OCI-LY7 (cell line): Measurements from ENCODE around the gene HSPA1L. TPM values are rescaled to one million over a fixed set of nuclear protein-coding genes. Genes with fewer than 3 reads are reported as not detected.

Experiments used
- BruUV-seq: library from RNA; stranded (reverse); fragments of 400-500 nt; replicated peaks from 2 replicates; lab custom pipeline; 2021; lab: Mats Ljungman, UMichigan
- CTCF ChIA-PET: fragments of 300-600 bp; sonication (Branson Sonifier 250); formaldehyde crosslinking; loops from one replicate; lab custom pipeline; 2022; ENCODE audit warnings: antibody characterized with exemption; ENCODE audit not compliant: unreplicated experiment; lab: Charles Lee
- POLR2A ChIA-PET: fragments of 300-600 bp; sonication (Branson Sonifier 250); formaldehyde crosslinking; loops from one replicate; lab custom pipeline; 2022; ENCODE audit warnings: antibody characterized with exemption; lab: Charles Lee
- DNase-seq: peaks from one replicate; pipeline ENCODE4 v3.0.0-alpha.2; 2015; ENCODE audit warnings: low spot score
- H2AFZ ChIP-seq: fragments of 200-600 bp; sonication (generic), shearing (Covaris generic); 2 replicates; pipeline ENCODE4 v1.6.1; 2014; ENCODE audit warnings: mild to moderate bottlenecking, antibody characterized with exemption, low read length, moderate library complexity
- H3K27ac ChIP-seq: fragments of 200-600 bp; sonication (generic); 2 replicates; pipeline ENCODE4 v1.5.1; 2014; ENCODE audit warnings: mixed run types, low read depth, mild to moderate bottlenecking, moderate library complexity, low read length, inconsistent platforms; ENCODE audit not compliant: poor library complexity, severe bottlenecking
- H3K36me3 ChIP-seq: fragments of 200-600 bp; sonication (generic); 2 replicates; pipeline ENCODE4 v1.6.1; 2014; ENCODE audit warnings: mild to moderate bottlenecking, antibody characterized with exemption, low read length, moderate library complexity, mixed read lengths; ENCODE audit not compliant: insufficient read depth
- H3K4me1 ChIP-seq: fragments of 200-600 bp; sonication (generic); 2 replicates; pipeline ENCODE4 v1.5.1; 2014; ENCODE audit warnings: mild to moderate bottlenecking, low read length; ENCODE audit not compliant: insufficient read depth, poor library complexity, severe bottlenecking
- H3K4me2 ChIP-seq: fragments of 200-600 bp; sonication (generic); 2 replicates; pipeline ENCODE4 v1.6.1; 2014; ENCODE audit warnings: mild to moderate bottlenecking, low read length
- H3K4me3 ChIP-seq: fragments of 200-600 bp; sonication (generic); 2 replicates; pipeline ENCODE4 v1.5.1; 2014; ENCODE audit warnings: mild to moderate bottlenecking, low read depth, low read length; ENCODE audit not compliant: poor library complexity, severe bottlenecking
- H3K79me2 ChIP-seq: fragments of 200-600 bp; sonication (generic); 2 replicates; pipeline ENCODE4 v1.6.1; 2016; ENCODE audit warnings: low read depth, mild to moderate bottlenecking, low read length, moderate library complexity, mixed read lengths; ENCODE audit not compliant: insufficient read depth
- H3K9me2 ChIP-seq: fragments of 200-600 bp; sonication (generic); 2 replicates; pipeline ENCODE4 v1.6.1; 2016; ENCODE audit warnings: mild to moderate bottlenecking, low read length, mixed read lengths; ENCODE audit not compliant: insufficient read depth
- H3K9me3 ChIP-seq: fragments of 200-600 bp; sonication (generic); 2 replicates; pipeline ENCODE4 v1.6.1; 2014; ENCODE audit warnings: mild to moderate bottlenecking, mixed run types, low read length, mixed read lengths
- H4K20me1 ChIP-seq: fragments of 200-600 bp; sonication (generic); 2 replicates; pipeline ENCODE4 v1.6.1; 2014; ENCODE audit warnings: mild to moderate bottlenecking, antibody characterized with exemption, low read length, moderate library complexity, mixed read lengths; ENCODE audit not compliant: insufficient read depth
- CTCF ChIP-seq: fragments of 200-600 bp; sonication (generic); conservative IDR thresholded peaks from 2 replicates; pipeline ENCODE4 v1.5.1; 2014; ENCODE audit warnings: mild to moderate bottlenecking, antibody characterized with exemption, low read length, moderate library complexity, mixed read lengths
- EZH2phosphoT487 ChIP-seq: fragments of 200-600 bp; sonication (generic); IDR thresholded peaks from 2 replicates; pipeline ENCODE4 v1.6.1; 2018; ENCODE audit warnings: low read depth, borderline replicate concordance, mild to moderate bottlenecking, mixed run types, antibody characterized with exemption, low read length, moderate library complexity, mixed read lengths
- intact Hi-C: fragments of 100-400 bp; cut with micrococcal nuclease; formaldehyde crosslinking; loops from one replicate; pipeline ENCODE4 v1.10.0; 2022; ENCODE audit not compliant: unreplicated experiment
- total RNA-seq, 2 experiments: library from RNA; depleted of rRNA in 1 of 2; stranded (reverse); fragments of >200 nt in 1 of 2; shearing (Covaris generic) in 1 of 2; gene quantifications; 2 replicates each; pipeline ENCODE4 v1.2.3, GENCODE V29; 2014 to 2022

HSPA1L gene
- total RNA-seq, 2 experiments from 2014 or later, result 0.19 to 0.49 TPM

- H3K36me3 ChIP-seq, result peaks cover 62% of the 10 kb centered on the region
- H3K79me2 ChIP-seq, result peaks cover 40% of the 10 kb centered on the region
- DNase-seq, result no peak
- no peaks in the 10 kb centered on the region for H3K9me2 ChIP-seq
- TF ChIP-seq CTCF (no peak), EZH2phosphoT487 (no peak)
- ChIA-PET CTCF (no interaction called here), POLR2A (no interaction called here)
- H2AFZ ChIP-seq, result no peak overlapping the region
- H4K20me1 ChIP-seq, result no peaks in the 10 kb centered on the region
- no peaks in the 10 kb centered on the region for H3K9me3 ChIP-seq
- intact Hi-C loops, result loop anchor here (10.0 kb wide), 1 partner anchor 247 kb away; the partner anchor contains the start of genes ATP6V1G2, DDX39B and NFKBIL1
- no TSS peak for BruUV-seq
- H3K4me1 ChIP-seq, result peaks cover 60% of the 10 kb centered on the region
- no peak overlapping the region for H3K4me3 ChIP-seq
- H3K4me2 ChIP-seq, result no peak overlapping the region
- no peak overlapping the region for H3K27ac ChIP-seq
Measured at GRCh38 chr6:31792090-31792374, 23.1 kb downstream of the HSPA1L start.

- H2AFZ ChIP-seq, result no peak overlapping the region
- H3K4me3 ChIP-seq, result no peak overlapping the region
- no peaks in the 10 kb centered on the region for H4K20me1 ChIP-seq
- H3K27ac ChIP-seq, result no peak overlapping the region
- H3K9me2 ChIP-seq, result no peaks in the 10 kb centered on the region
- no peaks in the 10 kb centered on the region for H3K9me3 ChIP-seq
- H3K36me3 ChIP-seq, result peaks cover 62% of the 10 kb centered on the region
- intact Hi-C loops, result loop anchor here (10.0 kb wide), 1 partner anchor 247 kb away; the partner anchor contains the start of genes ATP6V1G2, DDX39B and NFKBIL1
- no TSS peak for BruUV-seq
- H3K4me2 ChIP-seq, result no peak overlapping the region
- POLR2A ChIA-PET, result no interaction called here
- peak; percentile 58 for DNase-seq
- CTCF ChIA-PET, result no interaction called here
- H3K4me1 ChIP-seq, result peaks cover 55% of the 10 kb centered on the region
- TF ChIP-seq EZH2phosphoT487, result no peak
- TF ChIP-seq CTCF, result peak; percentile 81
- peaks cover 40% of the 10 kb centered on the region for H3K79me2 ChIP-seq
Measured at GRCh38 chr6:31791324-31792089, 23.6 kb downstream of the HSPA1L start.

GRCh38 chr6:31785475-31785874 lies 29.6 kb downstream of the HSPA1L start:
- no TSS peak for BruUV-seq
- Histone ChIP-seq H3K9me2 (no peaks in the 10 kb centered on the region), H4K20me1 (no peaks in the 10 kb centered on the region), H3K36me3 (peaks cover 90% of the 10 kb centered on the region), H2AFZ (no peak overlapping the region), H3K9me3 (no peaks in the 10 kb centered on the region), H3K27ac (no peak overlapping the region), H3K79me2 (peaks cover 10% of the 10 kb centered on the region; the same call in 1 of the 2 replicates), H3K4me3 (no peak overlapping the region), H3K4me2 (no peak overlapping the region), H3K4me1 (peaks cover 25% of the 10 kb centered on the region)
- TF ChIP-seq EZH2phosphoT487 (no peak), CTCF (no peak)
- ChIA-PET POLR2A (interaction anchor here (0.6 to 0.7 kb wide), 2 partner anchors 21 to 380 kb away, joined by 3 to 6 read pairs; partner anchors contain the start of gene LSM2), CTCF (no interaction called here)
- intact Hi-C loops, result loop anchor here (5.0 kb wide), 2 partner anchors 43 to 163 kb away; partner anchors contain the start of genes MSH5 and PRRC2A
- no peak for DNase-seq
